Inflammatory macrophage treated with lipopolysaccharide for 4 hours (primary cell): Measurements from ENCODE around the gene ATP13A2.
A peak's percentile ranks its signal among the peaks of the same experiment; 100 is the strongest.

ENCODE experiments used
- DNase-seq: peaks from one replicate; pipeline ENCODE4 v3.0.0-alpha.2; 2020

Gene ATP13A2

GRCh38 chr1:17011439-17012307 is at the start of gene ATP13A2:
Gene ATP13A2, minus strand, starts transcription at chr1:17011928. Its CDS starts 190 bp downstream, at chr1:17011738.
- peak; percentile 79 for DNase-seq

GRCh38 chr1:17061486-17061885 is 49.8 kb upstream of the ATP13A2 start:
- DNase-seq: peak; percentile 74

GRCh38 chr1:17060306-17060749 is 48.6 kb upstream of the ATP13A2 start:
- peak; percentile 82 for DNase-seq

DNA sequence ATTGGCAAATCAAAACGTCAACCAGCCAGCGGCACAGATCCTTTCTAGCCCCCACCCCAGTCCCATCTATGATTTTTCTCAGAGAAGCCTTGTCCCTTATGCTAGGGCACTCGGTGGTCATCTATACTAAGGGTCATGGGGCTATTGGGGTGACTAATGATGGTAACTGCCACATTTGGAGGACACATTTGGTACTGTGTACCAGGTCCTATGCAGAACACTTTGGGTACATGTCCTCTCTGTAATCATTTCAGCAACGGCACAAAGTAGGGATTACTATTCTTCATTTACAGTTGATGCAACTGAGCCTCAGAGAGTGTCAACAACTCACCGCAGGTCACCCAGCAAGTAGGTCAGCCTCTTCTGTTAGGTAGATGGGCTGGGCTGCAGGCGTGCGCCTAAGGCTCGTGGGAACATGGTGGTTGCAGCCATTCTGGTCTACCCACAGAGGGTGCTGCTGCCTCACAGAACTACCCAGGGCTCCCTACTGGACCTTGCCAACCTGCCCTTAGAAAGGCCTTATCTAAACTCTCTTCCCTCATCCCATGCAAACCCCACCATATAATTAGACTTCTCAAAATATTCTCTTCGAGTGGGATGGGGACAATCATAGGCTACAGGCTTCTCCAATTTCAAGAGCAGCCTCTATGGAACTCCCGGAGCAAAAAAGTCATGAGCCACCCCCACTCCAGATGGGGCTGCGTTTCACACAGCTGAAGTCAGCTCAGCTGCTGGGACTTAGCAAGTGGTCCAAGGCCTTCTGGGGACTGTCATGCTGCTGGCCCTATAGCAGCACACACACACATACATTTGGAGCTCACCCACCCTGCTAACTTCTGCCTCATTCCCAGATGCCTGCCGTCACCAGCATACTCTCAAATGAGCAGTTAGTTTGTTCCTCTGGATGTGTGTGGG is 47.9 kb upstream of the ATP13A2 start:
- DNase-seq: peak; percentile 74

DNA sequence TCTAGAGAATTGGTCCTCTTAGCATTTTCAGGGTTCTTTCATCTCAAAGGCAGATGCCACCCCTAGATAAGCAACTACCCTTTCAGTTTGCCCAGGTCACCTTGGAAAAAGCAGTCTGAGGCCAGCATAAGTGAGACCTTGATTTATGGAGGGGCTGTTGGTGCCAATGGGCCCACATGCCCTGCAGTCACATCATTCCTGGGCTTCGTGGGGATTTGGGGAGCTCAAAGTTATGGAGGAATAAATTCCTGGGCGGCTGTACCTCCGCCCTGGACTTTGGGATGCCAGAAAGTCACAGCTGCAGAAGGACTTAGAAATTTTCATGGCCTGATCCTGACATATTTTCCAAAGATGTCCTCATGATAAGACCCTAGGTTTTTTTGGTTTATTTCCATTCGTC is 44.8 kb upstream of the ATP13A2 start:
- DNase-seq: no peak

GRCh38 chr1:17055801-17056200 is 44.1 kb upstream of the ATP13A2 start:
- DNase-seq: no peak

- DNase-seq: peak; percentile 99
These were observed 42.1 kb upstream of the ATP13A2 start, which contains the start of gene SDHB for GRCh38 chr1:17053685-17054410. Gene SDHB, minus strand, starts transcription at chr1:17054032. Its CDS starts 13 bp downstream, at chr1:17054019.

GRCh38 chr1:17053086-17053684 is 41.5 kb upstream of the ATP13A2 start:
- no peak for DNase-seq

- peak; percentile 49 for DNase-seq
These were observed 40.9 kb upstream of the ATP13A2 start for GRCh38 chr1:17052641-17053040.

- no peak for DNase-seq
These were observed 40.3 kb upstream of the ATP13A2 start for GRCh38 chr1:17052038-17052437.

DNA sequence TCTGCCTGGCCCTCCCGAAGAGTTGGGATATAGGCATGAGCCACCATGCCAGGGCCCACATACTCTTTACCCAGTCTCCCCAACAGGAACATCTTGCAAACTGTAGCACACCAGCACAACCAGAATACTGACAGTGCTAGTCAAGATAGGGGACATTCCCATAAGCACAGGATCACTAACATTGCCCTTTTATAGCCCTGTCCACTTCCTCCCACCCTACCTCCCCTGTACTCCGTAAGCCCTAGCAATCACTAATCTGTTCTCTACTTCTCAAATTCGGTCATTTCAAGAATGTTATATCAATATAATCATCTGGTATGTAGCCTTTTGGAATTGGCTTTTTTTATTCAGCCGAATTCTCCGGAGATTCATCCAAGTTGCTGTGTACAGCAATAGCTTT is 36.2 kb upstream of the ATP13A2 start:
- DNase-seq: no peak

GRCh38 chr1:17046334-17046657 is 34.6 kb upstream of the ATP13A2 start:
- DNase-seq: no peak

DNA sequence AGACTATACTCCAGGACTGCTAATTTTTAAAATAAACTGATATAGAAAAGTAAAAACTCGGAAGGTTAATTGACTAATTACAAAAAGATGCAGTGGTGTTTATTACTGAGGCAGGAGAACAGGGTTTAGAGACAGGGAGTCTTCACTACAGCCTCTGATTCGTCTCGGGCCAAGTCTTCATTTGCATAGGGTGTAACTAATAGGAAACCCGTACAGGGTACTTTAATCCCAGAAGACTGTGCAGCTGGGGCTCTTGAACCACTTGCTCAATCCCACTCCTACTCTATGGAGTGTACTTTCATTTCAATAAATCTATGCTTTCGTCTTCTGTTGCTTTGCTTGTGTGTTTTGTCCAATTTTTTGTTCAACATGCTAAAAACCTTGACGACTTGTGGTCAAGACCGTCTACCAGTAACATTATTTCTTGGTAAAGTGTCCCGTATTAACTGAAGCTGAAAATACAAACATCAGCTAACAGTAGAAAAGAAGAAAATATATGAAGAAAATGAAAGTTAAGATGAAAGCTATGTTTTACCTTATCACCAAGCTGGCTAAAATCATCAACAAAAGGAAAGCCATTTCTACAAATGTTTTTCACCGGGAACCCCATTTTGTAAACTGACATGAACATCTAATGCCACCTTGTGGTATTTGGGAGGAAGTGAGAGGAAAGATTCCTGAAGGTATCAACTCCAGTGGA is 34.1 kb upstream of the ATP13A2 start:
- peak; percentile 76 for DNase-seq

- peak; percentile 92 for DNase-seq
These were observed 33.4 kb upstream of the ATP13A2 start for GRCh38 chr1:17045150-17045549.

DNA sequence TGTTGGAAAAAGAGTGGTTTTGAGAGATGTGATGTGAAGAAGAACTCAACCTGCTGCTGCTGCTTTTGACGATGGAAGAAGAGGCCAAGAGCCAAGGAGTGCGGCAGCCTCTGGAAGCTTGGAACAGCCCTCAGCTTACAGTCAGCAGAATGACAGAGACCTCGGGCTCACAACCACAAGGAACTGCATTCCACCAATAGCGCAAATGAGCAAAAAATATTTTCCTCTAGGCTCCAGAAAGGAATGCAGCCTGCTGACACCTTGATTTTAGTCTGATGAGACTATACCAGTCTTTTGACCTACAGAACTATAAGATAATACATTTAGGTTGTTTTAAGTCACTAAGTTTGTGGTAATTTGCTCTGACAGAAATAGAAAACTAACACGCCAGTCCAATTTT is 31.9 kb upstream of the ATP13A2 start:
- no peak for DNase-seq

DNA sequence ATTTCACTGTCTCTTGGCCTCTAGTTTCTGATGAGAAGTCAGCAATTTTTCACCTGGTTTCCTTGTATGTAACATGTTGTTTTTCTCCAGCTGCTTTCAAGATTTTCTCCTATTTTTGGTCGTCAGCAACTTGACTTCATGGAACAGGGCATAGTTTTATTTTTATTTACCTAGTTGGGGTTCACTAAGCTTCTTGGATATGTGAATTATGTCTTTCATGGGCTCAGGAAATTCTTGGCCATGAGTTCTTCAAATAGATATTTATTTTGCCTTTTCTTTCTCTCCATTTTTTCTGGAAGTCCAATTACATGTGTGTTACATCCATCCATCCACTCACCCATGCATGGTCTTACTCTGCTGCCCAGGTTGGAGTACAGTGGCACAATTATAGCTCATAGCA is 28.4 kb upstream of the ATP13A2 start:
- no peak for DNase-seq

GRCh38 chr1:17039522-17039921 is 27.8 kb upstream of the ATP13A2 start:
- DNase-seq: no peak

DNA sequence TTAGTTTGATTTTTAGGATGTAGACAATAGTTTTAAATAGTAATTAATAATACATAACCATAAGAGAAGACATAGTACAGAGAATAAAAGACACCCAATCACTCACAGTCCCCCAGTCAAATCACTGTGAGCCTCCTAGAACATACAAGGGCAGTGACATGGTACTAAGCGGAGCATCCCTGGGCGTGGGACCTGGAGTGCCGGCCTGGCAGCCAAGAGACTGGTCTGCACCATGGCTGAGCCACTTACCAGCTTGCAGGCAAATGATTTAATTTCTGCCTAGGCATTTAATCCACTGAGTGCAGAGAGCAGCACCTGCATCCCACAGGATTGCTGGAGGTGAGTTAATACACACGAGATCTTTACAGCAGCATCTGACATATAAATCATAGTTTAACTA is 21.8 kb upstream of the ATP13A2 start:
- DNase-seq: no peak

DNA sequence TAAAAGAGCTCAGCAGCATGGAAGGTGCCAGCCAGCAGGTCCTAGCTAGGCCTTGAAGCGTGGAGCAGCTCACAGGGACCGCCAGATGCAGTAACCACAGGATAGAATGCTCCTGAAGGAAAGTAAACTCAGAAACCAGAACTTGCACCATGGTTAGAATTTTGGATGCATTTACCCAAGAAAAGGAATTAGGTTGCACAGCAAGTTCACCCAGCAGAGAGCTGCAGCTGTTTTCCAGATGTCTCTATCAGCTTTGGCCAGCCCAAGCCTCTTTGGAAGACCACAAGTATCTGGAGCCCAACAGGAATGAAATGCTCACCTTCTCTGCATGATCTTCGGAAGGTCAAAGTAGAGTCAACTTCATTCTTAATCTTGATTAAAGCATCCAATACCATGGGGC is 21.0 kb upstream of the ATP13A2 start:
- no peak for DNase-seq

- no peak for DNase-seq
These were observed 19.7 kb upstream of the ATP13A2 start for GRCh38 chr1:17031436-17031835.

GRCh38 chr1:17030206-17030605 is 18.5 kb upstream of the ATP13A2 start:
- no peak for DNase-seq

GRCh38 chr1:17028662-17029188 is 17.0 kb upstream of the ATP13A2 start:
- DNase-seq: no peak
